ENCODE measurements around the gene ATG10.

The ATG10 gene

GRCh38 chr5:81965524-81965923, 6.3 kb upstream of the ATG10 start:
- TF ChIP-seq, protein P1, sequence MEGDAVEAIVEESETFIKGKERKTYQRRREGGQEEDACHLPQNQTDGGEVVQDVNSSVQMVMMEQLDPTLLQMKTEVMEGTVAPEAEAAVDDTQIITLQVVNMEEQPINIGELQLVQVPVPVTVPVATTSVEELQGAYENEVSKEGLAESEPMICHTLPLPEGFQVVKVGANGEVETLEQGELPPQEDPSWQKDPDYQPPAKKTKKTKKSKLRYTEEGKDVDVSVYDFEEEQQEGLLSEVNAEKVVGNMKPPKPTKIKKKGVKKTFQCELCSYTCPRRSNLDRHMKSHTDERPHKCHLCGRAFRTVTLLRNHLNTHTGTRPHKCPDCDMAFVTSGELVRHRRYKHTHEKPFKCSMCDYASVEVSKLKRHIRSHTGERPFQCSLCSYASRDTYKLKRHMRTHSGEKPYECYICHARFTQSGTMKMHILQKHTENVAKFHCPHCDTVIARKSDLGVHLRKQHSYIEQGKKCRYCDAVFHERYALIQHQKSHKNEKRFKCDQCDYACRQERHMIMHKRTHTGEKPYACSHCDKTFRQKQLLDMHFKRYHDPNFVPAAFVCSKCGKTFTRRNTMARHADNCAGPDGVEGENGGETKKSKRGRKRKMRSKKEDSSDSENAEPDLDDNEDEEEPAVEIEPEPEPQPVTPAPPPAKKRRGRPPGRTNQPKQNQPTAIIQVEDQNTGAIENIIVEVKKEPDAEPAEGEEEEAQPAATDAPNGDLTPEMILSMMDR (IDR thresholded peaks at IDR 0.05; ENCODE audit: low read length, missing control alignments) = no peak

GRCh38 chr5:81969226-81969625, 2.6 kb upstream of the ATG10 start:
- DNase-seq (ENCODE audit: low read depth) = no peak
- TF ChIP-seq, protein P1 (IDR thresholded peaks at IDR 0.05; ENCODE audit: low read length, missing control alignments) = no peak
- no peak overlapping the region for H3K4me3 ChIP-seq (replicated peaks; ENCODE audit: low read depth, low read length)

More at GRCh38 chr5:81965524-81965923, 6.3 kb upstream of the ATG10 start:
- peak; percentile 35 for DNase-seq (ENCODE audit: low read depth)
- H3K4me3 ChIP-seq (replicated peaks; ENCODE audit: low read depth, low read length) = no peak overlapping the region

- DNase-seq (ENCODE audit: low read depth) = no peak
- TF ChIP-seq, protein P1 (IDR thresholded peaks at IDR 0.05; ENCODE audit: low read length, missing control alignments) = no peak
- no peak overlapping the region for H3K4me3 ChIP-seq (replicated peaks; ENCODE audit: low read depth, low read length)
Observed at GRCh38 chr5:81969912-81970311, 1.9 kb upstream of the ATG10 start.

- TF ChIP-seq, protein P1 (IDR thresholded peaks at IDR 0.05; ENCODE audit: low read length, missing control alignments) = no peak
- peak overlapping the region; percentile 82 for H3K4me3 ChIP-seq (replicated peaks; ENCODE audit: low read depth, low read length)
- DNase-seq (ENCODE audit: low read depth) = peak; percentile 28
Observed at GRCh38 chr5:81971111-81971711, 612 bp upstream of the ATG10 start.

- no peak for DNase-seq (ENCODE audit: low read depth)
- H3K4me3 ChIP-seq (replicated peaks; ENCODE audit: low read depth, low read length) = peak overlapping the region; percentile 82
- TF ChIP-seq, protein P1 (IDR thresholded peaks at IDR 0.05; ENCODE audit: low read length, missing control alignments) = no peak
Observed at GRCh38 chr5:81972492-81972783, 615 bp downstream of the ATG10 start.

- no peak overlapping the region for H3K4me3 ChIP-seq (replicated peaks; ENCODE audit: low read depth, low read length)
- no peak for DNase-seq (ENCODE audit: low read depth)
Observed at GRCh38 chr5:81980160-81980559, 8.3 kb downstream of the ATG10 start.

More at GRCh38 chr5:81980160-81980559, 8.3 kb downstream of the ATG10 start:
- TF ChIP-seq, protein P1 (IDR thresholded peaks at IDR 0.05; ENCODE audit: low read length, missing control alignments) = no peak
